Measurements from ENCODE around the gene DUSP28. TPM values are rescaled to one million over a fixed set of nuclear protein-coding genes. Genes with fewer than 3 reads are reported as not detected.

The DUSP28 gene
- total and polyA plus RNA-seq, 2 of the 13 experiments (the other 11 are each of a cell fraction or from before 2014, with no cell fraction given), result 5.2 to 8.6 TPM

- TF ChIP-seq ZBTB44 (CRISPR knock-in tag; IDR thresholded peaks at IDR 0.05) (no peak), ZBTB38 (CRISPR knock-in tag; IDR thresholded peaks at IDR 0.05) (peak; percentile 19; the same call in 1 of the 2 replicates), RFX3 (CRISPR knock-in tag; IDR thresholded peaks at IDR 0.05) (no peak), TOPORS (CRISPR knock-in tag; IDR thresholded peaks at IDR 0.05) (no peak), EED (CRISPR knock-in tag; IDR thresholded peaks at IDR 0.05) (no peak), RAD21 (CRISPR knock-in tag; IDR thresholded peaks at IDR 0.05) (peak; percentile 67), ZNF788 (CRISPR knock-in tag; IDR thresholded peaks at IDR 0.05; ENCODE audit: borderline replicate concordance) (0 out of 2 replicates have a peak, but pooled peaks have one; percentile 57), THAP11 (CRISPR knock-in tag; IDR thresholded peaks at IDR 0.05) (no peak), E2F2 (CRISPR knock-in tag; IDR thresholded peaks at IDR 0.05; ENCODE audit: borderline replicate concordance) (no peak), CHD4 (IDR thresholded peaks at IDR 0.05; ENCODE audit: borderline replicate concordance, low read length) (no peak), ZFP82 (CRISPR knock-in tag; IDR thresholded peaks at IDR 0.05; ENCODE audit: borderline replicate concordance) (no peak), MAFK (conservative IDR thresholded peaks at IDR 0.05 in 1 of 2, IDR thresholded peaks at IDR 0.05 in 1 of 2; ENCODE audit: low read length in 2 of 2) (no peak)
- TF ChIP-seq, protein P1, sequence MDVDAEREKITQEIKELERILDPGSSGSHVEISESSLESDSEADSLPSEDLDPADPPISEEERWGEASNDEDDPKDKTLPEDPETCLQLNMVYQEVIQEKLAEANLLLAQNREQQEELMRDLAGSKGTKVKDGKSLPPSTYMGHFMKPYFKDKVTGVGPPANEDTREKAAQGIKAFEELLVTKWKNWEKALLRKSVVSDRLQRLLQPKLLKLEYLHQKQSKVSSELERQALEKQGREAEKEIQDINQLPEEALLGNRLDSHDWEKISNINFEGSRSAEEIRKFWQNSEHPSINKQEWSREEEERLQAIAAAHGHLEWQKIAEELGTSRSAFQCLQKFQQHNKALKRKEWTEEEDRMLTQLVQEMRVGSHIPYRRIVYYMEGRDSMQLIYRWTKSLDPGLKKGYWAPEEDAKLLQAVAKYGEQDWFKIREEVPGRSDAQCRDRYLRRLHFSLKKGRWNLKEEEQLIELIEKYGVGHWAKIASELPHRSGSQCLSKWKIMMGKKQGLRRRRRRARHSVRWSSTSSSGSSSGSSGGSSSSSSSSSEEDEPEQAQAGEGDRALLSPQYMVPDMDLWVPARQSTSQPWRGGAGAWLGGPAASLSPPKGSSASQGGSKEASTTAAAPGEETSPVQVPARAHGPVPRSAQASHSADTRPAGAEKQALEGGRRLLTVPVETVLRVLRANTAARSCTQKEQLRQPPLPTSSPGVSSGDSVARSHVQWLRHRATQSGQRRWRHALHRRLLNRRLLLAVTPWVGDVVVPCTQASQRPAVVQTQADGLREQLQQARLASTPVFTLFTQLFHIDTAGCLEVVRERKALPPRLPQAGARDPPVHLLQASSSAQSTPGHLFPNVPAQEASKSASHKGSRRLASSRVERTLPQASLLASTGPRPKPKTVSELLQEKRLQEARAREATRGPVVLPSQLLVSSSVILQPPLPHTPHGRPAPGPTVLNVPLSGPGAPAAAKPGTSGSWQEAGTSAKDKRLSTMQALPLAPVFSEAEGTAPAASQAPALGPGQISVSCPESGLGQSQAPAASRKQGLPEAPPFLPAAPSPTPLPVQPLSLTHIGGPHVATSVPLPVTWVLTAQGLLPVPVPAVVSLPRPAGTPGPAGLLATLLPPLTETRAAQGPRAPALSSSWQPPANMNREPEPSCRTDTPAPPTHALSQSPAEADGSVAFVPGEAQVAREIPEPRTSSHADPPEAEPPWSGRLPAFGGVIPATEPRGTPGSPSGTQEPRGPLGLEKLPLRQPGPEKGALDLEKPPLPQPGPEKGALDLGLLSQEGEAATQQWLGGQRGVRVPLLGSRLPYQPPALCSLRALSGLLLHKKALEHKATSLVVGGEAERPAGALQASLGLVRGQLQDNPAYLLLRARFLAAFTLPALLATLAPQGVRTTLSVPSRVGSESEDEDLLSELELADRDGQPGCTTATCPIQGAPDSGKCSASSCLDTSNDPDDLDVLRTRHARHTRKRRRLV (CRISPR knock-in tag; IDR thresholded peaks at IDR 0.05), result no peak
- TF ChIP-seq, protein P2, sequence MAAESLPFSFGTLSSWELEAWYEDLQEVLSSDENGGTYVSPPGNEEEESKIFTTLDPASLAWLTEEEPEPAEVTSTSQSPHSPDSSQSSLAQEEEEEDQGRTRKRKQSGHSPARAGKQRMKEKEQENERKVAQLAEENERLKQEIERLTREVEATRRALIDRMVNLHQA (CRISPR knock-in tag; IDR thresholded peaks at IDR 0.05), result no peak
- TF ChIP-seq, protein P3, sequence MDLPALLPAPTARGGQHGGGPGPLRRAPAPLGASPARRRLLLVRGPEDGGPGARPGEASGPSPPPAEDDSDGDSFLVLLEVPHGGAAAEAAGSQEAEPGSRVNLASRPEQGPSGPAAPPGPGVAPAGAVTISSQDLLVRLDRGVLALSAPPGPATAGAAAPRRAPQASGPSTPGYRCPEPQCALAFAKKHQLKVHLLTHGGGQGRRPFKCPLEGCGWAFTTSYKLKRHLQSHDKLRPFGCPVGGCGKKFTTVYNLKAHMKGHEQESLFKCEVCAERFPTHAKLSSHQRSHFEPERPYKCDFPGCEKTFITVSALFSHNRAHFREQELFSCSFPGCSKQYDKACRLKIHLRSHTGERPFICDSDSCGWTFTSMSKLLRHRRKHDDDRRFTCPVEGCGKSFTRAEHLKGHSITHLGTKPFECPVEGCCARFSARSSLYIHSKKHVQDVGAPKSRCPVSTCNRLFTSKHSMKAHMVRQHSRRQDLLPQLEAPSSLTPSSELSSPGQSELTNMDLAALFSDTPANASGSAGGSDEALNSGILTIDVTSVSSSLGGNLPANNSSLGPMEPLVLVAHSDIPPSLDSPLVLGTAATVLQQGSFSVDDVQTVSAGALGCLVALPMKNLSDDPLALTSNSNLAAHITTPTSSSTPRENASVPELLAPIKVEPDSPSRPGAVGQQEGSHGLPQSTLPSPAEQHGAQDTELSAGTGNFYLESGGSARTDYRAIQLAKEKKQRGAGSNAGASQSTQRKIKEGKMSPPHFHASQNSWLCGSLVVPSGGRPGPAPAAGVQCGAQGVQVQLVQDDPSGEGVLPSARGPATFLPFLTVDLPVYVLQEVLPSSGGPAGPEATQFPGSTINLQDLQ (CRISPR knock-in tag; IDR thresholded peaks at IDR 0.05), result no peak
Observed at GRCh38 chr2:240595381-240596079, 35.4 kb downstream of the DUSP28 start (continued).
